Spleen (tissue), 7 donors: ENCODE data around the gene B4GALNT2.

Experiments
- POLR2A ChIP-seq, 3 donors: fragments of 450-650 bp; IDR thresholded peaks; one replicate each; pipeline ENCODE4 v1.5.1; 2017; ENCODE audit warnings: antibody characterized with exemption in 3 of 3, mild to moderate bottlenecking in 1 of 3
- POLR2AphosphoS5 ChIP-seq, 3 donors: sonication (generic); formaldehyde crosslinking; IDR thresholded peaks; one replicate each; pipeline ENCODE4 v1.5.1; 2017; ENCODE audit warnings: antibody characterized with exemption in 3 of 3
- TF ChIP-seq, protein P1 (sequence below), 11 experiments: fragments of 200-600 bp in 7 of 11; fragments of 450-650 bp in 4 of 11; sonication (generic) in 4 of 11; IDR thresholded peaks in 8 of 11; conservative IDR thresholded peaks in 3 of 11; 1 replicate in 7 of 11; 2 replicates in 4 of 11; pipeline versions ENCODE4 v1.4.0 to v1.8.0; 2016 to 2021; ENCODE audit warnings: antibody characterized with exemption in 11 of 11, inconsistent platforms in 4 of 11, mild to moderate bottlenecking in 1 of 11
- donor health status: DM: no; HTN: no; CAD: no; lungs with moderate emphysema.
- donor health status: DM: no; HTN: no; CAD: no.
- donor health status: DM: no; HTN: no; CAD: no.

DNA sequence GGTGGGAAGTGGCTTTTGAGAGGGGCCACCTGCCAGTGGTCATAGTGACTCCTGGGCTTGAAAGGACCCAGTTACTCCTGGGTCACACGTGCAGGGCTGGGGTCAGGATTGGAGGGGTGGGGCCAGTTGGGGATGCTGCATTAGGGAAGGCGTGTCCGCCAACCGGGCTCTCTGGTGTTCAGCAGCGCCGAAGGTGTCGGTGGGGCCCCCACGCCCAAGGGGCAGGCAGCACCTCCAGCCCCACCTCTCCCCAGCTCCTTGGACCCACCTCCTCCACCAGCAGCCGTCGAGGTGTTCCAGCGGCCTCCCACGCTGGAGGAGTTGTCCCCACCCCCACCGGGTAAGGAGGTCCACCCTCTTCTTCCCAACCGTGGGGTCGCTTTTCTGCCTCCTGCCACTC lies 87.4 kb downstream of the B4GALNT2 start:
- TF ChIP-seq POLR2AphosphoS5 (IDR thresholded peaks at IDR 0.05) (peak in 2 of 3 donors; percentile 41 to 52), POLR2A (IDR thresholded peaks at IDR 0.05) (no peak)
- TF ChIP-seq, protein P1, sequence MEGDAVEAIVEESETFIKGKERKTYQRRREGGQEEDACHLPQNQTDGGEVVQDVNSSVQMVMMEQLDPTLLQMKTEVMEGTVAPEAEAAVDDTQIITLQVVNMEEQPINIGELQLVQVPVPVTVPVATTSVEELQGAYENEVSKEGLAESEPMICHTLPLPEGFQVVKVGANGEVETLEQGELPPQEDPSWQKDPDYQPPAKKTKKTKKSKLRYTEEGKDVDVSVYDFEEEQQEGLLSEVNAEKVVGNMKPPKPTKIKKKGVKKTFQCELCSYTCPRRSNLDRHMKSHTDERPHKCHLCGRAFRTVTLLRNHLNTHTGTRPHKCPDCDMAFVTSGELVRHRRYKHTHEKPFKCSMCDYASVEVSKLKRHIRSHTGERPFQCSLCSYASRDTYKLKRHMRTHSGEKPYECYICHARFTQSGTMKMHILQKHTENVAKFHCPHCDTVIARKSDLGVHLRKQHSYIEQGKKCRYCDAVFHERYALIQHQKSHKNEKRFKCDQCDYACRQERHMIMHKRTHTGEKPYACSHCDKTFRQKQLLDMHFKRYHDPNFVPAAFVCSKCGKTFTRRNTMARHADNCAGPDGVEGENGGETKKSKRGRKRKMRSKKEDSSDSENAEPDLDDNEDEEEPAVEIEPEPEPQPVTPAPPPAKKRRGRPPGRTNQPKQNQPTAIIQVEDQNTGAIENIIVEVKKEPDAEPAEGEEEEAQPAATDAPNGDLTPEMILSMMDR (IDR thresholded peaks at IDR 0.05 in 8 of 11, conservative IDR thresholded peaks at IDR 0.05 in 3 of 11): peak in 1 of 11 experiments; percentile 7
